OCI-LY1 (cell line): ENCODE results near the gene NEURL1.

Source experiments
- H2AFZ ChIP-seq: fragments of 200-600 bp; sonication (generic), shearing (Covaris generic); 2 replicates; pipeline ENCODE4 v1.6.0; 2014; ENCODE audit warnings: antibody characterized with exemption, mild to moderate bottlenecking, low read length
- H3F3A ChIP-seq: fragments of 200-600 bp; sonication (generic), shearing (Covaris generic); 2 replicates; pipeline ENCODE4 v1.6.0; 2014; ENCODE audit warnings: mild to moderate bottlenecking, antibody characterized with exemption, low read length, moderate library complexity; ENCODE audit not compliant: insufficient read depth
- H3K27ac ChIP-seq: fragments of 200-600 bp; sonication (generic); 2 replicates; pipeline ENCODE4 v1.5.1; 2014; ENCODE audit warnings: low read length, mixed run types, mild to moderate bottlenecking, low read depth; ENCODE audit not compliant: poor library complexity, severe bottlenecking
- H3K27me3 ChIP-seq: fragments of 200-600 bp; sonication (generic); 2 replicates; pipeline ENCODE4 v1.6.0; 2014; ENCODE audit warnings: antibody characterized with exemption, mild to moderate bottlenecking, low read length, moderate library complexity; ENCODE audit not compliant: insufficient read depth
- H3K36me3 ChIP-seq: fragments of 200-600 bp; sonication (generic); 2 replicates; pipeline ENCODE4 v1.6.1; 2014; ENCODE audit warnings: mild to moderate bottlenecking, antibody characterized with exemption, low read length, moderate library complexity, mixed read lengths; ENCODE audit not compliant: insufficient read depth
- H3K4me1 ChIP-seq: fragments of 200-600 bp; sonication (generic); 2 replicates; pipeline ENCODE4 v1.5.1; 2014; ENCODE audit warnings: mild to moderate bottlenecking, low read length, moderate library complexity; ENCODE audit not compliant: insufficient read depth, severe bottlenecking
- H3K4me2 ChIP-seq: fragments of 200-600 bp; sonication (generic), shearing (Covaris generic); 2 replicates; pipeline ENCODE4 v1.6.1; 2014; ENCODE audit warnings: low read length
- H3K4me3 ChIP-seq: fragments of 200-600 bp; sonication (generic); 2 replicates; pipeline ENCODE4 v1.5.1; 2014; ENCODE audit warnings: low read length, low read depth, mild to moderate bottlenecking, mixed read lengths; ENCODE audit not compliant: poor library complexity, severe bottlenecking
- H3K79me2 ChIP-seq: fragments of 200-600 bp; shearing (Covaris generic); 2 replicates; pipeline ENCODE4 v1.6.1; 2016; ENCODE audit warnings: mixed run types, low read length, mixed read lengths; ENCODE audit not compliant: insufficient read depth
- H3K9ac ChIP-seq: fragments of 200-600 bp; sonication (generic), shearing (Covaris generic); 2 replicates; pipeline ENCODE4 v1.6.1; 2014; ENCODE audit warnings: mild to moderate bottlenecking, low read length, mixed read lengths
- H3K9me2 ChIP-seq: fragments of 200-600 bp; sonication (generic), shearing (Covaris generic); 2 replicates; pipeline ENCODE4 v1.6.1; 2014; ENCODE audit warnings: low read depth, mild to moderate bottlenecking, low read length, mixed read lengths
- H3K9me3 ChIP-seq: fragments of 200-600 bp; shearing (Covaris generic); 2 replicates; pipeline ENCODE4 v1.6.1; 2014; ENCODE audit warnings: low read length, mixed read lengths
- H4K20me1 ChIP-seq: fragments of 200-600 bp; sonication (generic), shearing (Covaris generic); 2 replicates; pipeline ENCODE4 v1.6.0; 2016; ENCODE audit warnings: mild to moderate bottlenecking, low read length; ENCODE audit not compliant: insufficient read depth
- CTCF ChIP-seq: fragments of 200-600 bp; sonication (generic), shearing (Covaris generic); IDR thresholded peaks from 2 replicates; pipeline ENCODE4 v1.5.1; 2017; ENCODE audit warnings: mild to moderate bottlenecking, antibody characterized with exemption, low read length, moderate library complexity, mixed read lengths
- EZH2 ChIP-seq: fragments of 200-600 bp; sonication (generic), shearing (Covaris generic); IDR thresholded peaks from 2 replicates; pipeline ENCODE4 v1.8.0; 2017; ENCODE audit warnings: borderline replicate concordance, mixed run types, mild to moderate bottlenecking, antibody characterized with exemption, low read length, moderate library complexity, mixed read lengths

NEURL1 gene

GRCh38 chr10:103557455-103557854 lies 64.0 kb downstream of the NEURL1 start:
- H2AFZ ChIP-seq = no peak overlapping the region
- no peaks in the 10 kb centered on the region for H3K79me2 ChIP-seq
- H3K9me2 ChIP-seq = no peaks in the 10 kb centered on the region
- no peak for TF ChIP-seq EZH2
- TF ChIP-seq CTCF = no peak
- no peaks in the 10 kb centered on the region for H3K4me1 ChIP-seq
- H3K4me2 ChIP-seq = no peak overlapping the region
- no peak overlapping the region for H3K27ac ChIP-seq
- no peaks in the 10 kb centered on the region for H3F3A ChIP-seq
- H4K20me1 ChIP-seq = no peaks in the 10 kb centered on the region
- H3K9me3 ChIP-seq = no peaks in the 10 kb centered on the region
- no peak overlapping the region for H3K9ac ChIP-seq
- no peak overlapping the region for H3K4me3 ChIP-seq
- 0 out of 2 replicates have a peak, but pooled peaks cover 7% of the 10 kb centered on the region for H3K27me3 ChIP-seq
- no peaks in the 10 kb centered on the region for H3K36me3 ChIP-seq

- Histone ChIP-seq H3K4me2 (no peak overlapping the region), H3K9ac (no peak overlapping the region), H3K27me3 (0 out of 2 replicates have a peak, but pooled peaks cover 3% of the 10 kb centered on the region), H3K79me2 (no peaks in the 10 kb centered on the region), H3K36me3 (no peaks in the 10 kb centered on the region), H3K9me2 (no peaks in the 10 kb centered on the region), H3K4me1 (no peaks in the 10 kb centered on the region), H4K20me1 (no peaks in the 10 kb centered on the region), H2AFZ (no peak overlapping the region), H3F3A (no peaks in the 10 kb centered on the region), H3K4me3 (no peak overlapping the region), H3K9me3 (no peaks in the 10 kb centered on the region), H3K27ac (no peak overlapping the region)
- TF ChIP-seq CTCF (no peak), EZH2 (no peak)
These were observed 65.4 kb downstream of the NEURL1 start for GRCh38 chr10:103558911-103559310.

- no peaks in the 10 kb centered on the region for H3K27me3 ChIP-seq
- no peaks in the 10 kb centered on the region for H3K9me3 ChIP-seq
- TF ChIP-seq CTCF = no peak
- TF ChIP-seq EZH2 = no peak
- no peaks in the 10 kb centered on the region for H3K79me2 ChIP-seq
- H3K9ac ChIP-seq = no peak overlapping the region
- H3K27ac ChIP-seq = no peak overlapping the region
- no peaks in the 10 kb centered on the region for H3K36me3 ChIP-seq
- H4K20me1 ChIP-seq = no peaks in the 10 kb centered on the region
- H3K4me3 ChIP-seq = no peak overlapping the region
- H3K9me2 ChIP-seq = no peaks in the 10 kb centered on the region
- H3F3A ChIP-seq = no peaks in the 10 kb centered on the region
- no peaks in the 10 kb centered on the region for H3K4me1 ChIP-seq
- H3K4me2 ChIP-seq = no peak overlapping the region
- no peak overlapping the region for H2AFZ ChIP-seq
These were observed 66.3 kb downstream of the NEURL1 start for GRCh38 chr10:103559776-103560175.
